Nephron progenitor cell (in vitro differentiated cells): ENCODE measurements around the gene RPA1.

ENCODE experiments used
- DNase-seq: peaks from one replicate; pipeline ENCODE4 v3.0.0; 2021
- H3K27ac Mint-ChIP-seq: 2 replicates; pipeline ENCODE4 v1.8.0; 2021; ENCODE audit warnings: mild to moderate bottlenecking, moderate library complexity, mixed read lengths
- H3K27me3 Mint-ChIP-seq: 2 replicates; pipeline ENCODE4 v1.8.0; 2021; ENCODE audit warnings: mild to moderate bottlenecking, low read depth, mixed read lengths; ENCODE audit not compliant: poor library complexity
- H3K36me3 Mint-ChIP-seq: 2 replicates; pipeline ENCODE4 v1.8.0; 2021; ENCODE audit warnings: low read depth, mixed read lengths
- H3K4me1 Mint-ChIP-seq: 2 replicates; pipeline ENCODE4 v1.8.0; 2021; ENCODE audit warnings: mixed read lengths
- H3K4me3 Mint-ChIP-seq: 2 replicates; pipeline ENCODE4 v1.8.0; 2021; ENCODE audit warnings: mild to moderate bottlenecking, moderate library complexity, mixed read lengths
- H3K9me3 Mint-ChIP-seq: 2 replicates; pipeline ENCODE4 v1.8.0; 2021; ENCODE audit warnings: mild to moderate bottlenecking, moderate library complexity, mixed read lengths
- TF ChIP-seq, protein P1 (sequence below): fragments of 200-600 bp; sonication (generic); IDR thresholded peaks from 2 replicates; pipeline ENCODE4 v1.5.0; 2021; ENCODE audit warnings: antibody characterized with exemption

The RPA1 gene

GRCh38 chr17:1872254-1872653 is 42.4 kb downstream of the RPA1 start:
- no peaks in the 10 kb centered on the region for H3K9me3 Mint-ChIP-seq
- H3K36me3 Mint-ChIP-seq: peaks cover 53% of the 10 kb centered on the region
- no peak overlapping the region for H3K27ac Mint-ChIP-seq
- H3K4me1 Mint-ChIP-seq: peaks cover 21% of the 10 kb centered on the region
- no peak for DNase-seq
- H3K27me3 Mint-ChIP-seq: no peaks in the 10 kb centered on the region
- TF ChIP-seq, protein P1, sequence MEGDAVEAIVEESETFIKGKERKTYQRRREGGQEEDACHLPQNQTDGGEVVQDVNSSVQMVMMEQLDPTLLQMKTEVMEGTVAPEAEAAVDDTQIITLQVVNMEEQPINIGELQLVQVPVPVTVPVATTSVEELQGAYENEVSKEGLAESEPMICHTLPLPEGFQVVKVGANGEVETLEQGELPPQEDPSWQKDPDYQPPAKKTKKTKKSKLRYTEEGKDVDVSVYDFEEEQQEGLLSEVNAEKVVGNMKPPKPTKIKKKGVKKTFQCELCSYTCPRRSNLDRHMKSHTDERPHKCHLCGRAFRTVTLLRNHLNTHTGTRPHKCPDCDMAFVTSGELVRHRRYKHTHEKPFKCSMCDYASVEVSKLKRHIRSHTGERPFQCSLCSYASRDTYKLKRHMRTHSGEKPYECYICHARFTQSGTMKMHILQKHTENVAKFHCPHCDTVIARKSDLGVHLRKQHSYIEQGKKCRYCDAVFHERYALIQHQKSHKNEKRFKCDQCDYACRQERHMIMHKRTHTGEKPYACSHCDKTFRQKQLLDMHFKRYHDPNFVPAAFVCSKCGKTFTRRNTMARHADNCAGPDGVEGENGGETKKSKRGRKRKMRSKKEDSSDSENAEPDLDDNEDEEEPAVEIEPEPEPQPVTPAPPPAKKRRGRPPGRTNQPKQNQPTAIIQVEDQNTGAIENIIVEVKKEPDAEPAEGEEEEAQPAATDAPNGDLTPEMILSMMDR: no peak
- no peak overlapping the region for H3K4me3 Mint-ChIP-seq

DNA sequence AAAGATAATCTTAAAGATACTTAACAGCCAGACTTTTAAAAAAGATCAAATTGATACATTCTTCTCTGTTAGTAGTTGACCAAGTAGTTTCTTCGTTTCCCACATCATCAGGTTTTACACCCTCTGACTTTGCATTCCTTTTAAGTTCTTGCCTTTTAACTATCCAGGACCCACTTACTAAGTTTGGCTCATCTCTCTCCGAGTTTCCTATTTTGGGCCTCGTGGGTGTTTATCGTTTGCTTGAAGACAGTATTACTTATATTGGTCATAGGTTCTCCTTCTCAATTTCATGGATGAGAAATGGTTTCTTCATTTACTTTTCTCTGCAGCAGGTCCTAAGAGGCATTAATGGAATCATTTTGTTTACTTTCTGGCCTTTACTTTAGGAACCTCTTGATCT is 43.2 kb downstream of the RPA1 start:
- Mint-ChIP-seq H3K4me1 (peaks cover 14% of the 10 kb centered on the region), H3K36me3 (peaks cover 57% of the 10 kb centered on the region), H3K27me3 (no peaks in the 10 kb centered on the region), H3K9me3 (no peaks in the 10 kb centered on the region), H3K4me3 (no peak overlapping the region), H3K27ac (no peak overlapping the region)
- no peak for DNase-seq
- TF ChIP-seq, protein P1: no peak

DNA sequence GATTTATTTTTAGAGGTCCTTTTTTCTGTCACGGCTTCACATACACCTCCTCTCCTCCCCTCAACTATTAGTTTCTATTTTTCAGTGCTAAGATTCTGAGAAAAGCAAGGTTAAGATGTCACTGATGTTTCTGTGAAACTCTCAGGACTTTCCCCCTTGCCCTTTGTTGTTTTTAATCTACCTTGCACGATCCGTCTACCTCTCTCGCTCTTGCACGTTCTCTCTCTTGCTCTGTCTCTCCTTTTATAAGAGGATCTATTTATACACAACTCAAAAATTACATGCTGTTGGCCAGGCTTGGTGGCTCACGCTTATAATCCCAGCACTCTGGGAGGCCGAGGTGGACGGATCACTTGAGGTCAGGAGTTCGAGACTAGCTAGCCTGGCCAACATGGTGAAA is 43.6 kb downstream of the RPA1 start:
- no peak overlapping the region for H3K4me3 Mint-ChIP-seq
- H3K27me3 Mint-ChIP-seq: no peaks in the 10 kb centered on the region
- peaks cover 60% of the 10 kb centered on the region for H3K36me3 Mint-ChIP-seq
- H3K9me3 Mint-ChIP-seq: no peaks in the 10 kb centered on the region
- H3K27ac Mint-ChIP-seq: no peak overlapping the region
- TF ChIP-seq, protein P1: no peak
- DNase-seq: no peak
- H3K4me1 Mint-ChIP-seq: peaks cover 9% of the 10 kb centered on the region

DNA sequence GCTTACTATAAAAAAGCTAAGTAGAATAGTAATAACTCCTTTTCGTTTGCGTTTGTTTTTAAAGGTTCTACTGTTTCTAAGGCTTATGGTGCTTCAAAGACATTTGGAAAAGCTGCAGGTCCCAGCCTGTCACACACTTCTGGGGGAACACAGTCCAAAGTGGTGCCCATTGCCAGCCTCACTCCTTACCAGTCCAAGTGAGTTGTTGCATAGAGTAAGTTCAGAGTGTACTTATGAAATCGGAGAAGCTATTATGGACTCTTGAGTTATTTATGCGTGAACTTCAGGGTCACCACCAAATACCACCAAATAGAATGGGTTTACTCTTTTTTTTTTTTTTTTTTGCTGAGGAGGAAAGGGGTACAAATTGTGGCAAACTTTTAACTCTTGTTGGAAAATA is 45.8 kb downstream of the RPA1 start:
- DNase-seq: no peak
- H3K36me3 Mint-ChIP-seq: peaks cover 76% of the 10 kb centered on the region
- TF ChIP-seq, protein P1: no peak

DNA sequence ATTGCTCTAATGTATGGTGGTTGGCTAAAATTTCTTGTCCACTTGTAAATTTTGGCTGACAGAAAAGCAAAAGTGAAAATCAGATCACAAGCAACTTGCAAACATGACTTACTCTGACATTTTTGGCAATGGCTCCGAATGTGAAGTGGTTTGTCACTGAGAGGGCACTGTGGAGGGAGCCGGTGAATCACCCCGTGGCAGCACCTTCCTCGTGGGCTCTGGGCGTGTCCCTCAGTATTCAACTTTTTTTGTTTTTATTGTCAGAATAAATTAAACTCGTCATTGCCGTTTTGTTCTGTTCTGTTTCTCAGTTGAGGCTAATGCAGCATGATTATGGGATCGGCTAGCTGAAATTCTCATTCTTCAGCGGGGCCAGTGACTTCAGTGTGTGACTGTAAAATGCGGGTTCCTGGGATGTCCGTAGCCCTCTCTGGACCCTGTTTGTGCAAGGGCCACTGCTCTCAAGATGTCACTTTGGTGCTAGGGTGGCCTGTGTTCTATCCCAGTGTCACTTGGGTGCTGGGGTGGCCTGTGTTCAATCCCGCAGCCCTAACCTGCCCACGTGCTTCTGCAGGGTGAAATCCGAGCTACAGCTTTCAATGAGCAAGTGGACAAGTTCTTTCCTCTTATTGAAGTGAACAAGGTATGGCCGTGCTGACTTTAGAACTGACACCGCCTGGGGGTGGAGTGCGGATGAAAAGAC is 48.8 kb downstream of the RPA1 start:
- Mint-ChIP-seq H3K9me3 (no peaks in the 10 kb centered on the region), H3K4me3 (no peak overlapping the region), H3K27ac (no peak overlapping the region), H3K36me3 (peaks cover 77% of the 10 kb centered on the region), H3K27me3 (no peaks in the 10 kb centered on the region), H3K4me1 (peaks cover 11% of the 10 kb centered on the region)
- DNase-seq: no peak
- TF ChIP-seq, protein P1: no peak

More for the DNA sequence above, 45.8 kb downstream of the RPA1 start:
- H3K4me1 Mint-ChIP-seq: peaks cover 19% of the 10 kb centered on the region
- H3K9me3 Mint-ChIP-seq: no peaks in the 10 kb centered on the region
- H3K4me3 Mint-ChIP-seq: no peak overlapping the region
- H3K27ac Mint-ChIP-seq: no peak overlapping the region
- no peaks in the 10 kb centered on the region for H3K27me3 Mint-ChIP-seq
